Erythroblast (primary cell): ENCODE measurements around the gene PTCH2.
"Not testable (repeated sequence)": the region's sequence is repeated elsewhere in the genome, so short reads cannot be mapped to it uniquely, and the experiment has no call there.

ENCODE experiments used
- DNase-seq, 2 experiments: peaks; one replicate each; lab custom pipeline; 2025; lab: John Stamatoyannopoulos, UW
- GATA1 ChIP-seq: IDR thresholded peaks from 2 replicates; pipeline ENCODE4 v1.6.1; 2011; ENCODE audit warnings: low read depth, mild to moderate bottlenecking, control low read depth, low read length, moderate library complexity
- POLR2A ChIP-seq: IDR thresholded peaks from 2 replicates; pipeline ENCODE4 v1.6.1; 2011; ENCODE audit warnings: mild to moderate bottlenecking, low read length

PTCH2 gene

DNA sequence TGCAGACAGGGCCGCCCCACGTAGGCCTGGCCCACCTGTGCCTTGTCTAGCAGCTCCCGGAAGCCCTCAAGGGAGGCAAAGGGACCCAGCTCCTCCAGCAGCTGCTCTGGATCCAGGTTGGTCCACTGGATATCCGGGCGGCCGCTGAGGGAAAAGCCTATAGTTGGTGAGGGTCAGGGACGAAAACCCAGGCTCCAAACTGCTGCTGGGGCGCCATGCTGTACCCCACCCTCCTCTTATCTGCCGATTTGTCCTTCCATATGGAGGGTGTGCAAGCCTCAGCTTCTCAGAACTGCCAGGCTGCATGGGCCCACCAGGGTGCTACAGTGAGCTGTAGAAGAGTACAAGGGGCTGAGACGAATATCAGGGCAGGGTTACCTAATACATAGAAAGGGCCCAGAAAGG, 12.2 kb downstream of the PTCH2 start:
- peak; percentile 95 to 98 for DNase-seq
- peak; percentile 60 for TF ChIP-seq POLR2A
- peak; percentile 17 for TF ChIP-seq GATA1

DNA sequence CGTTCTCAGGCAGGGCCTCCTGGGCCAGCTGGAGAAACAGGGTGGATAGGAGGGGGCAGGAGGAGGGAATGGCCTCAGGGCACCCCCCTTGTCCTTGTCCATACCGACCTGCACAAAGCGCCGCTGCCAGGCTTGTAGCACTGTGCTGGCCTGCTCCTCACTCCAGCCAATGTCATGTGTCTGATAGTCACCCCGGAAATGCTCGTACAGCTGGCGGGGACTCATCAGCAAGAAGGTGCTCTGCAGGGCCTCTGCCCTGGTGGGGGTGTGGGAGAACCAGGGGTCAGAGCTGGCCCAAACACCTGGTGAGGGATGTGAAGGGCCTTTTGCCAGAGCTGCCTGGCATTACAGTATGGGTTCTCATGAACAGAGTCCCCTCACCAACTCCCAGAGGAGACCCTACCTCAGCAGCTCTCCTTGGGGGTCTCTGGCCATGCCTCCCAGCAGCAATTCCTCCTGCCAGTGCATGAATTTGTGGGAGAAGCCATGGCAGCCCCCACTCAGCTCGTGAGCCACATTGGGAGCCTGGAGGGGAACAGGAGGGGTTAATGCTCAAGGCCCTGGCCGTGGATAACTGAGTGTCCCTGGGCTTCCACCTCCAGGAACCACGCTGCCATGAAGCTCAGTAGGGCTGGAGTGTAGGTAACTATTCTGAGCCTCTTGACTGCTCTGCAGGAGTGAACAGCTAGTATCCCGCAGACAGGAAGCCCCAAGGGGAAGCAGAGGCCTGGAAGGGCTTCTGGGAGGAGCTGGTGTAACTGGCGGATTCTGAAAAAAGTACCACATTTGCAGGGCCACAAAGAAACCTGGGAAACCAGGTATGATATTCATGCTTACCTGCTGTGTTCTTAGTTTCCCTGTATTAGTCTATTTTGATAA, 13.3 kb downstream of the PTCH2 start:
- no peak for DNase-seq
- TF ChIP-seq POLR2A = no peak
- TF ChIP-seq GATA1 = no peak

DNA sequence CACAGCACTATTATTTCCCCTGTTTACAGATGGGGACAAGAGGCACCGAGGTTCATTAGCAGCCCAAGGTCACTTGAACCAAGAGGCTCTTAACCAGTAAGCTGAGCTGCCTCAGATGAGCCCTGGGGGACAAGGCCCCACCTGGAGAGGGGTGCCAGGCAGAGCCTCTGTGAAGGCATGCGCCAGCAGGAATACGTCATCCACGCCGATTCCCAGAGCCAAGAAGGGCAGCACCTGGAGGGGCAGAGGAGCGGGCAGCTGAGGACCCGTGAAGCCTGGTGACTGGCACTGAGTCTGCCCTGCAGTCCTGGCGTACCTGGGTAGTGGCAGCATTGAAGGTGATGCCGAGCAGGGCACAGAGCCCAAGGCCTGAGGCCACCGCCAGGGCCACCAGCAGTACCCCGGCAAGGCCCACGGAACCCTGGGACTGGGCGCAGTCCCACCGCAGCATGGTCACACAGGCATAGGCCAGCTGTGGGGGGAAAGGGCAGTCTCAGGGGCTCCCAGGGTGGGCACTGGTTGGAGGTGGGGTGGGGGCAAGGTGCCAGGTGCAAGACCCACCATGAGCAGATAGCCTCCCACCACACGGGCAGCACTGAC, 14.1 kb downstream of the PTCH2 start:
- TF ChIP-seq GATA1 (no peak), POLR2A (no peak)
- DNase-seq = no peak

DNA sequence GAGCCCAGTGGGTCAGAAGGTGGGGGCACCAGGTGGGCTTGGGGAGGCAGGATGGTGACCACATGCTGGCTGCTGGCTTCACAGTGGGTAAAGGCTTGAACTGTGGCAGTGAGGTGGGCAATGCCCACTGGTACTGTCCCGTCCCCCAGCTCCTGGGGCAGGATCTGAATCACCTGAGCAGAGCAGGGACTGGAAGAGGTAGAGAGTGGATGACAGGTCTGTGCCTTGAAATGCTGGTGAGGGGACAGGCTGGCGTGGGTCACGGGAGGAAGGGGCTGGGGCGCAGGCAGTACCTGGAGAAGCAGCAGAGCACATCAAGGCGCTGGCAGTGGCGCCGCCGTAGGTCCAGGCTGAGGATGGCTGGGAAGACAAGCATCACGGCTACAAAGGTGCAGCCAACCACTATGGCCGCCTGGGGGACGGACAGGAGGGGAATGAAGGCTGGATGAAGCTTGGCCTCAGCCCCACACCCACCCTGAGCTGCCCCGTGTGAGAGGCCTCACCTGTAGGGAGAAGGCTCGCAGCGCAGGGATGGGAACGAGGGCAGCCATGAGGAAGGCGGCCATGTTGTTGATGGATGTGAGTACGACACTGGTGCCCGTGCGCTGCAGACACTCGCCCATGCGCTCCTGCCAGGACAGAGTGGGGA, 14.9 kb downstream of the PTCH2 start:
- no peak for DNase-seq
- TF ChIP-seq POLR2A = no peak

DNA sequence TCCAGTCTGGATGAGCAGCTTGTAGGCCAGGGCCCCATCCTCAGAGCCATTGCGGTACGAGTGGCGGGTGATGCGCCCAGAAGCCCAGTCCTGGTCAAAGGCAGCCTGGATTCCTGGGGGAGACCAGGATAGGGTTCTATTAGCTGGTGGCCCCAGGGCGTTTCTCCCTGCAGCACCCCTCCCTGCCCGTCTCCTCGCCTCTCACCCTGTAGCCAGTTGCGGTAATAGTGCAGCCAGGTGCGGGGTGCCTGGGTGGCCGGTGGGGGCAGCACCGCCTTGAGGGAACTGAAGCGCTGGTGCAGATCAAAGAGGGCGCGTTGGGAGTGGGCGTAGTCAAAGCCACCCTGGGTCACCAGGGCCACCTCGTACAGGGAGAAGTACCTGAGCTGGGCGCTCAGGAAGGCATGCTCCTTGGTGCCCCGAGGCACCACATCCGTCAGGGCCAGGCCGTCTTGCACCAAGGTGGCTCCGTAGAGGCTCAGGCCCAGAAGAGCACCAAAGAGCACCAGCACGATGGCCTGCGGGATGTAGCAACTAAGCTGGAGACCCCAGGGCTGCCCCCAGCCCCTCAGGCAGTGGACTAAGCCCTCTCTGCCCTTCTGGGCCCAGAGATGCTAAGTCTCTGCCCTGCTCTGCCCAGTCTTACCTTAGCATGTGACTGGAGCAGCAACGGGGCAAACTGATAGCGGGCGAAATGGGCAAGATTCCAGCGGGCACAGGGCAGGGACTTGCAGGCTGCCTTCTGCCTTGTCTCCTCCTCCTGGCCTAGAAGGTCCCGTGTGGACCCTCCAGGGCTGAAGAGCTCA, 15.7 kb downstream of the PTCH2 start:
- no peak for DNase-seq
- TF ChIP-seq POLR2A = no peak

DNA sequence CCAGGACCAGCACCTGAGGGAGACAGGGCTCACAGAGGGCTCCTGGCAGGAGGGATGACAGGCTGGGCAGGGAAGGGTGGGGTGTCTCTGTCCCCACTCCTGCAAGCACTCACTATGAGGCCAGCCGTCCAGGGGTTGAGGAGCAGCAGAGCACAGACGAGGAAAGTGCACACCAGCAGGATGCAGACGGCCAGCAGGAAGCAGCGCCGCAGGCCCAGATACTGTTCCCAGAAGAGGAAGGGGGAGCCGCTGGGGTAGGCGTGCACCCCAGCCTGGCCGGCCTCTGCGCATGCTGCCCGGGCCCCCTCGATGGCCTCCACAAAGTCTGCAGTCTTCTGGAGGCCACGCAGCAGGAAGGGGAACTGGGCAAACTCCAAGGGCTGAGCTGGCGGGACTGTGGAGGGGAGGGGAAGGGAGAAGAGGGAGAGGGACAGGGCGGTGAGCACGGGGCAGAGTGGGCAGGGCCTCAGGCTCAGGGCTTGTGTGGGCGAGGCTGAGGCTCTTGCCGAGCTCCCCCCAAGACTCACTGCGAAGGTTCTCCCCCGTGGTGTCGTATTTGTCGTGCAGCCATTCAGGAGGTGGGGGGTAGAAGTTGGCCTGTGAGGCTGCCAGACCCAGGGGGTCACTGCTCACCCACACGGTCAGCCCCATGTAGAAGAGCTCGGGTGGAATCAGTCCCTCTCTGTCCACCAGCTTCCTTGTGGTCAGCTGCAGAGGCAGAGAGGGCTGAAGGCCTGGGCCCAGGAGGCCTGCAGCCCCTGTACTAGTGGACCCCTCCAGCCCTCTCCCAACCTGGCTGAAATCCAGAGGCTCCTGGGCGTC, 16.5 kb downstream of the PTCH2 start:
- DNase-seq = peak; percentile 73 to 75
- TF ChIP-seq GATA1 (no peak), POLR2A (no peak)

DNA sequence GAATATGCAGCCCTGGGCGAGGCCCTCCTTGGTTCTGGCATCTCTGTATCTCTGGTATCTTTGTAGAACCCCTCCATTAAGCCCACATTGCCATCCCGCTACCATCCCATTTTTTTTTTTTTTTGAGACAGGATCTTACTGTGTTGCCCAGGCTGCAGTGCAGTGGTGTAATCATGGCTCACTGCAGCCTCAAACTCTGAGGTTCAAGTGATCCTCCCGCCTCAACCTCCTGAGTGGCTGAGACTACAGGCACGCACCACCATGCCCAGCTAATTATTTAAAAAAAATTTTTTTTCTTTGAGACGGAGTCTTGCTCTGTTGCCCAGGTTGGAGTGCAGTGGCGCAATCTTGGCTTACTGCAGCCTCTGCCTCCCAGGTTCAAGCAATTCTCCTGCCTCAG, 18.7 kb downstream of the PTCH2 start:
- not testable (repeated sequence) for DNase-seq

DNA sequence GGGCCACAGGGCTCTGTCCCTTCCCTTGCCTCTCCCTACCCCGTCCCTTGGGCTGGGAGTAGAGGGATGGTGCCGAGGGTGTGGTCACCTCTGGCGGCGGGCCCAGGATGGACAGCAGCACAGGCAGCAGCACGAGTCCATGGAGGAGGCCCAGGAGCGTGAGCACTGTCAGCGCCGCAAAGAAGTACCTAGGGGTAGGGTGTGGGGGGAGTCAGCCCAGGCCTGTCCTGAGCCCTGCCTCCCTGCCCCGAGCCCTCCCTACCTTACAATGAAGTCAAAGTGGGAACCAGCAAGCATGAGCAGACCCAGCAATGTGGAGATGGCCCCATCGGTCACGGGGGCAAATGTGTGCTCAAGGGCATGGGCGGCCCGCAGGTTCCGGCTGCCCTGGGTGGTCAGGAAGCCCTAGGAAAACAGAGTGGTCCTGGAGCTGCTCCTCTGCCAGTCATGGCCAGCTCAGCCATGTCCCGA, 20.0 kb downstream of the PTCH2 start:
- DNase-seq = no peak
- TF ChIP-seq POLR2A (no peak), GATA1 (no peak)

DNA sequence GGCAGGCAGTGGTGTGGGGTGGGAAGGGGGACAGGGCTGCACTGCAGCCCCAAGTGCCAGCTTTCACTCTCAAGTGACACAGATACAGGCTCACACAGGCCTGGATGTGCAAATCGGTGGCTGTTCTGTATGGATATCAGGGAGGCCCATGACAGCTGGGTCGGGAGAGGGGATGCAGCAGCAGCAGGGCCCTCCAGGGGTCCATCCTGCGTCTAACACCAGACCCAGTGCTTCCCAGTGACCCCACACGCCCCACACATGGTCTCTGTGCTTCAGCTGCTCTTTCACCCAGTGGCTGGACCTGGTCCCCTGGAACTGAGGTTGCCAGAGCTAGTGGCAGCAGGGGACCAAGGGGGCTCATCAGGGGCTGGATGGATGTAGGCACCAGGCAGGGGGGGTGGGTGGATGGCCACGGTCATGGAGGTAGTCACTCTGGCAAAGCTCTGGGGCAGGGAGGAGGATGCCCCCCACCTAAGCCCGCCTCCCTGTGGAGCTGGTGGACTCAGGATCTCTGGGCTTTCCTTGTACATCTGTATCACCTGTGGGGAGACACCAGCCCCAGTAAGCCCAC, 20.8 kb downstream of the PTCH2 start:
- TF ChIP-seq GATA1 = no peak
- no peak for TF ChIP-seq POLR2A
- DNase-seq = no peak

DNA sequence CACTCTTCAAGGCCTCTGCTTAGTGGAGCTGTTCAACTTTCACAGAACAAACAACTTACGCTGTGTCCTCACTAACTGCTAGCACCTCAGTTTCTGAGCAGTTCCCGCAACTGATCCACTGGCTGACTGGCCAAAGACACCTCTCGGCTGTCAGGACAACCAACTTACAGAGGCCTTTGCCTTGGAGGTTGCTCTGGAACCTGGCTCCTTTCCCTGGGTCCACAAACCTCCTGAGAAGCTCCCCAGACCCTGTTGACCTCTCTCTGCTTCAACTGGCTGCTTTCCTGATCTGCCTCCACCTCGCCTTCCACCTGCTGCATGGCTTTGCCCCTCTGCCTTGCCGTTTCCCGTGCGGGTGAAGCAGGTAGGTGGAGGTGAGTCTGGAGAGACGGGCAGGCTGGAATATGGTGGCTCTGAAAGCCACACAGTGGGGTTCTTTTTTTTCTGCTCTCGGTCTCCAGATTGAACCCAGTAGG, 21.8 kb downstream of the PTCH2 start:
- DNase-seq = no peak
- no peak for TF ChIP-seq GATA1
- TF ChIP-seq POLR2A = no peak

DNA sequence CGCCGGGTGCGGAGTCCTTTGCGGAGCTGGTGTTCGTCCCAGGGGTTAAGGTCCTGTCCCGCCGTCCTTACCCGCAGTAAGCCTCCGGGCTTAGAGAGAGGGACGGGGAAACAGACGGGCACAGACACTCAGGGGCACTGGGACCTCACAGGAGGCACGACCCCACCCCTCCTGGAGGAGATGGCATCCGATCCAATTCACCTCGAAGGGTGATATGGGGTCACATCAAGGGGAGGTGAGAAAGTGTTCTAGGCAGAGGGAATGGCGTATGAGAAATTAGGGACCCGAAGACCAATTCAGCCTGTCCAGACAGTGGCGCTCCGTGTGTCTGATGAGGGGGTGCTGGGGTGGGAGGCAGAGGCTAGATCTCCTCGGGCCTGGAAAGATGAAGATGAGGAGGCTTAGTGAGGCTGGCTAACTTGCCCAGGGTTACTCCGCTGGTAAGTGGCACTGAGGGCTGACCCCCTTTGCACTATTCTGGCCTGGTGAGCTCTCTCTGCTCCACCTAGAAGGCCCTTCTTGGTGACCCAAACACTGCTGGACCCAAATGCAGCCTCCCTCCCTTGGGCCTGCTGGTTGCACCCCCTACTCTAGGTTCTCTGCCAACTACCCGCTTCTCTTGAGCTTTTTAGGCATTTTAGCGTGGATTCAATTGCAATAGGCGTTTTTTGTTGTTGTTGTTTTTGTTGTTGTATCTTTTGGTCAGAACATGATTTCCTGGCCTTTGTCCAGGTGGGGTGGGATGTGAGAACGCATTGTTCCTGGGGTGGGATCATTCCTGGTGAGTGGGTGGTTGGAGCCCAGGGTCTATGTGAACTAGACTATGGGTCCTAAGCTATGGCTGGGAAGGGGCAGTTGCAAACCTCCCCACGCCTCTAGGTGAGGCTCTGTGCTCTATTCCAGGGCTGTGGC, 22.5 kb downstream of the PTCH2 start:
- no peak for DNase-seq
- TF ChIP-seq POLR2A (no peak), GATA1 (no peak)
